Left colon (tissue), 2 donors: ENCODE results near the gene ELAVL1. TPM values are rescaled to one million over a fixed set of nuclear protein-coding genes. Genes with fewer than 3 reads are reported as not detected.
"Not testable (repeated sequence)": the region's sequence is repeated elsewhere in the genome, so short reads cannot be mapped to it uniquely, and the experiment has no call there.

ENCODE experiments used
- ATAC-seq: fragments of 200-7000 bp; cut with Tn5 transposase; one replicate; pipeline ENCODE4 v1.9.1; 2020; ENCODE audit warnings: mild to moderate bottlenecking, moderate library complexity
- DNase-seq, 2 donors: peaks; one replicate each; pipeline ENCODE4 v3.0.0-alpha.2; 2020
- intact Hi-C, 2 donors: fragments of 100-400 bp; cut with DNase I in 1 of 2; cut with micrococcal nuclease in 1 of 2; formaldehyde crosslinking; loops; one replicate each; pipeline versions ENCODE4 v1.11.2 to v1.14.0; 2022; cut with DNase I, micrococcal nuclease
- total RNA-seq, 2 donors: library from RNA; stranded (reverse); fragmentation: NEBNext Ultra II Directional; extraction: Animal tissue kit (Norgen Biotek cat#: 25700); gene quantifications; one replicate each; pipeline ENCODE4 v1.2.1, GENCODE V29; 2021
- donor health status: DM: no; HTN: no; CAD: no.
- donor health status: DM: yes; HTN: yes; CAD: no.

Gene ELAVL1
- total RNA-seq, 2 donors from 2014 or later = 49.2 to 61.4 TPM

DNA sequence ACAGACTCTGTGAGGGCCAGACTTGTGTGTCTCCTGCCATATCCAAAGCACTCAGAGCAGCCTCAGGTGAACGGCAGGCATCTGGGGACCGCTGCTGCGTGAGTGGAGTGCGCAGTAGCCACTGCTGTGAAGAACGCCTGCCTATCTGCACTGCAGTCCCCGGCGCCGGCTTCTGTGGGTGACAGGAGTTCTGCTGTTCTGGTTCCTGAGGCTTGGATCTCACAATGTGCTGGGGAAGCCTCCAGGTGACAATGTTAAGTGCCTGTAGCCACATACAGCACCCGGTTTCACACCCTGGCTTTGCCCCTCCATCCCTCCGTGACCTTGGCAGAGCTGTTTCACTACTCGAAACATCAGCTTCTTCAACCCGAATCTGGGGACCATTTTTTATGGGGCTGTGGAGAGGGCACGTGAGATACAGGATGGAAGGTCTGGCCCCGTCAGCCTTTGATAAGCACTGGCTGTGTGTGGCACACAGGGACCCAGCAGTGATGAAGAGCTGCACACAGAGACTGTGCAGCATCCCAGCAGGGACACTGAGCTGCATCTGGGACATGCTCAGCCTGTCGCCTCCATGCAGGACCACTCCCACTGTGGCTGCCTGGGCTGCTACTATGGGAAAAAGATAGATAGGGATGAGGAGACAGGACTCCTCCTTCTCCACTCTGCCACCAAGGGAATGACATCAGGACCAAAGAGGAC lies 28.3 kb downstream of the ELAVL1 start:
- DNase-seq (no peak), ATAC-seq (no peak)
- intact Hi-C loops = no loop called here

DNA sequence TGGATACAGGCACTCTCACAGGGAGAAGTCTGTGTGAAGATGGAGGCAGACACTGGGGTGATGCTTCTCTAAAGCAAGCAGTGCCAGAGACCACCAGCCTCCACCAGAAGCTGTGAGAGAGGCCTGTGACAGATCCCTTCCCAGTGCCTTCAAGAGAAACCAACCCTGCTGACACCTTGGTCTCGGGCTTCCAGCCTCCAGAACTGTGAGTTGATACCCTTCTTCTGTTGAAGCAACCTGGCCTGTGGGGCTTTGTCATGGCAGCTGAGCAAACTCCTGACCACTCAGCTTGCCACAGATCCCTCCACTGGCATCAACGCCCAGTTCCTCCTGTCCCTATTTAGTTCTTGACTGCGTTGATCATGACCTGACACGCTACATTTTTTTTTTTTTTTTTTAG lies 29.0 kb downstream of the ELAVL1 start:
- no peak for ATAC-seq
- intact Hi-C loops = no loop called here
- no peak for DNase-seq

DNA sequence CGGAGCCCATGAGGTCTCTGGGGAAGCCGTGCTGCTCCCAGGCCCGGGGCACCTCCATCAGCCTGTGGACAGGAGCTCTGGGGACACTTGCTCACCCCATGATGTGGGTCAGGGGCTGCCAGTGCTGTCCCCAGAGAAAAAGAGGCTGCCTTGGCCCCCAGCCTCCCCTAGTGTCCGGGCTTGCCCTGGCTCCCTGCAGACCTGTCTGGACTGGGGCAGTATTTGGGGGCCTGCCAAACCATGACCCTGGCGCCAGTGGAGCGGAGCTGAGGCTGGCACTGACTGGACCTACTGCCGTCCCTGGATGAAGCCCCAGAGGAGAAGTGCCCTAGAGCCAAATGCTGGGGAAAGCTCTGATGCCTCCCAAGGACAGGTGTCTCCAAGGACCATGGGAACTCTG lies 30.4 kb downstream of the ELAVL1 start:
- intact Hi-C loops = no loop called here
- no peak for ATAC-seq
- no peak for DNase-seq

DNA sequence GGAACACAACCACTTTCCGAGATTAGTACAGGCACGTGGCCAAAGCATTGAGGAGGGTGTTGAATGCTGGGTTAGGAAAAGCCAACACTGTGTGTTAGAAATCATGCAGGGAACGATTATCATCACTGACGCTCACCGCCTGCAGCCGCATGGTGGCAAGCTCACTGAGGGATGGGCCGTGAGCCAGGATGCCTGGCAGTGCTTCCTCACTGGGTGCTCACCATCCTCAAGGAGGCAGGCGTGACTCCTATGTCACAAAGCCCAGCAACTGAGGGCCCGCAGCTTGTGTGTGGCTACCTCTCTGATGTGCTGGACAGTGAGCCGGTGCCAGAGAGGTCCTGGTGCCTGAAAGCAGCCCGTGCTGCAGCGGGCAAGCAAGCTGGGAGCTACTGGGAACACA lies 31.6 kb downstream of the ELAVL1 start:
- ATAC-seq = no peak

DNA sequence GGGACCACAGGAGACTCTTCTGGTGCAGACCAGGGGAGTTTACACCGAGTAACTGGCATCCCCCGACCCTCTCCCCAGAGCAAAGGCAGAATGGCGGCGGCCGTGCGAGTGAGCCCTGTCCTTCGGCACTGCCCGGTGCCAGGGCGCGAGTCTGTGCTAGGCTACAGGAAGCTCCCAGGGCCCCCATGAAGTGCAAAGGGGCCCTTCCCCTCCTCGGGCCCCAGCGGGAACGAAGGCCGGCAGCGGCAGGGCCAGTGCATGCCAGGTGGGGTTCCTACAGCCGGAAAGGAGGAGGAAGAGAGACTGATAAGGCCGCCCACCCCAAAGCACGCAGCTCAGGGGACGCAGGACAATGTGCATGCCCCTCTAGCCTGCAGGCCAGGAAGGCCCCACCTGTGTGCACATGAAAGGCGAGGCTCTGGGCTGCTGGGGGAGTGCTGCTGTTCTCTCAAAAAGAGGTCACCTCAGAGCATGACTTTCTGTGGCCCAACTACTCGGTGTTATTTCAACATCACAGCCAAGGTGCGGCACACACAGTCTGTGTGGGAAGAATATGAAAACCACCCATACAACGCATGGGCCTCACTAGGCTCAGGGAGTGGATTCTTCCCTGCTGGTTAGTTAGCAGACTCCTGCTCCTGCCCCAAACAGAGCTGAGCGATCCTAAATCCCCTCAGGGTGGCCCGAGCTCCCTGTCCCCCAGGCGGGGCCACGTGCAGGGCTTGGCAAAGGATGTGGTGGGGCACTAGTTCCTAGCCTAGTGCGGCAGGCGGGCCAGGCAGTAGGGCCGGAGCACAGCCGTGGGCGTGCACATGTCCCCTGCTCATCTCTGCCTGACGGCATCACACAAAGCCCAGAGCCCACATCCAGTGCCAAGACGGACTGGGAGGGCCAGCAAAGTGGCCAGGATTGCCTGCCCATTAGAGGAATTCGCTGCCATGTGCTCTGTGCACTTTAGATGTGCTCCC lies 33.6 kb downstream of the ELAVL1 start:
- intact Hi-C loops = no loop called here
- no peak for DNase-seq
- peak; percentile 5 for ATAC-seq

More for the DNA sequence above, 31.6 kb downstream of the ELAVL1 start:
- no peak for DNase-seq
- intact Hi-C loops = no loop called here

DNA sequence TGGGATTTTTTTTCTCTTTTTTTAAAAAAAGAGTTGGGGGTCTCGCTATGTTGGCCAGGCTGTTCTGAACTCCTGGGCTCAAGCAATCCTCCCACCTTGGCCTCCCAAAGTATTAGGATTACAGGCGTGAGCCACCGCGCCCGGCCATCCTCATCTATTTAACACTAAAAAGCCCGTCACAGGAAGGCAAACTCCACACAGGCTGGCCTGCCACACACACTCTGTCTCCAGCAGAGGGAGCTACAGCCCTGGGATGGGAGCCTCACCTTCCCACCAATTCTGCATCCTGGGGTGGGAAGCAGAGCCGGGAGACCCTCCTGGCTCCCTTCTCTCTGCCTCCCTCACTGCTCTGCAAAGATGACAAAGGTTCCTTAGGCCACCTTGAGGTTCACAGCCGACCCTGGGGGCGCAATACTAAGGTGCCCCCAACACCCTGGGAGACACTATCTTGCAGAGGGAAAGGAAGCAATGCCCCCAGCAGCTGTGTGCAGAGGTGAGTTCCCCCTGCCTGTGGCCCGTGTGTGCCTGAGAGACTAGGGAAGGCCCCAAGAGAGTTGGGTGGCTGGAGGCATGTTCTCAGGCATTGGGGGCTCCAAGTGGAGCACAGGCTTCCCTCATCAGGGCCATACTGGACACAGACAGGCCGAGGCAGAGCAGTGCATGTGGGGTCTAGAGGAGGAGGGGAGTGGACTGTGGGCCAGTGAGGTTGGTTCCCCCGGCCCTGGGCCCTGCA lies 34.6 kb downstream of the ELAVL1 start:
- DNase-seq = peak in 1 of 2 donors; percentile 24
- intact Hi-C loops = no loop called here
- ATAC-seq = peak; percentile 62

DNA sequence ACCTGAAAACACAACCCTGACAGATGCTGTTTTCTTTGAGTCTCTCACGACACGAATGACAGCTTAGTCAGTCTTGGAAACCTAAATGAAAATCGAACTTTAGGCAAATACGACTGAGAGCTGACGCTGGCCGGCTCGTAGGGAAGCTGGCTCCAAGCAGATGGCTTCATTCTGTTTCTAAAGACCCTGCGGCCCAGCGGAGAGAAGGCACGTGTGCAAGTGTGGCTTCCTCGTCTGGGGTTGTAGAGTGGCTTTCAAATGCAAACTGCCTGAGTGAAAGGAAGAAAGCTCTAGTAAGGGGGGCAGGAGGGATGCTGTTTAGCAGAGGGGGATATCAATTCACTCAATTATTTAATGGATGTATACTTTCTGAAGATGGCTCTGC lies 35.9 kb downstream of the ELAVL1 start:
- DNase-seq (no peak), ATAC-seq (no peak)
- intact Hi-C loops = no loop called here

DNA sequence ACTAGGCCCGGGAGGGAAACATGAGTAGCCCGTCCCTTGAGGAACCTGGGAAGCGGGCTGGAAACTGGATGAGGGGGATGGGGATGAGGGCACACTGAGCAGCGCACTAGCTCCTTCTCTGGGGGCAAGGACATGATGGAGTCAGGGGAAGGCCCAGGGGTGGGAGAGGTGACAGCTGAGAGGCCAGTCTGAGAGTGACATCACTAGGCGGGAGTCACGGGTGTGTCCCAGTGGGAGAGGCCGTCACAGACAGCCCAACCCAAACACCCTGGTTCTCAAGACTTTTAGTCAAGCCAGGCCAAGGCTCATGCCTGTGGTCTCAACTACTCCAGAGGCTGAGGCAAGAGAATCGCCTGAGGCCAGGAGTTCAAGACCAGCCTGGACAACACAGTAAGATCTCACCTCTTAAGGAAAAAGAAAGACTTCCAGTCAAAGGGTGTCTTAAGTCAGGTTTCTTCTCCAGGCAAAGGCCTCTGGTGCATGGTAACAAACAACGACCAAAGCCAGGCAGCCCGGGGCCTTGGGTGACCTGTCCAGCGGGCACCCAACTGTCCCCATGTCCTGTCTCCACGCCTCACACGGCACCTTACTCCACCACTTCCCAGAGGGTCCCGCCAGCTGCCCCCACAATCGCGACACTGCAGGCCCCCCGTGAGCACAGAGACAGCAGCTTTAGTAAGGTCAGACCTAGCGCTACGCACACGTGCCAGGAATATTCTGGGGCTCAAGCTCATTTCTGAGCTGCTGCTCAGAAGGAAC lies 36.5 kb downstream of the ELAVL1 start:
- ATAC-seq (peak; percentile 22), DNase-seq (no peak)
- intact Hi-C loops = no loop called here

DNA sequence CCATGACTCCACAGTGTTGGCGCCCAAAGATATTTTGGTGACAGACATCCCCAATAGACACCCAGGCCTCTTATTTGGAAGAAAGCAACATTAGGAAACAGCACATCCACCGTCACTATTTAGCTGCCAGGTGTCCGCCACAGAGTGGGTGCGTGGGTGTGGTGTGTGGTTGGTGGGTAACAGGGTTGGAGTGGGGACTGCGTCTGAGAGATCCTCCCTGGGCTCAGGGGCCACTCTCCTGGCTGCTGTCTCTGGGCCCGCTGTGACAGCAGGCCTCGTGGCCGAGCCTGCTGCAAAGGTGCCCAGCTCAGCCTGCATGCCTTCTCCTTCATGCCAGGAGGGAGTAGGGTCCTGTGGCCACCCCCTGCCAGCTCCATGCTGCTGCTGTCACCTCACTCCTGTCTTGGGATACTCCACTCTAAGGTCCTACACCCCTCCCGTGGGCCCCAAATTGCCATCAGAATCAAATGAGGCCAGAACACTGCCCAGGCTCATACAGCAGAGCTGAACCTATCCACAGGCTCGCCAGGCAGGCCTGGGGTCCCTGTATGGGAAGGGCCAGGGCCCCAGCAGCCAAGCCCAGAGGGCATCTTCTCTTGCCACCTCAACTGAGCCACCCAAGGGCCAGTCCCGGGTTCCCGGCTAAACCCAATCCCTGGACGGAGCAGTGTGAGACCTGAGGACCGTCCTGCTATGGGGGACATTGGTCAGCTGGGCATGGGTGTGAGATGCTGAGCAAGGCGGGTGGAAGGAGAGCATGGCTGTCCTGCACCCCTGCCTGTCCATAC lies 37.2 kb downstream of the ELAVL1 start:
- intact Hi-C loops = no loop called here
- DNase-seq = no peak
- no peak for ATAC-seq

DNA sequence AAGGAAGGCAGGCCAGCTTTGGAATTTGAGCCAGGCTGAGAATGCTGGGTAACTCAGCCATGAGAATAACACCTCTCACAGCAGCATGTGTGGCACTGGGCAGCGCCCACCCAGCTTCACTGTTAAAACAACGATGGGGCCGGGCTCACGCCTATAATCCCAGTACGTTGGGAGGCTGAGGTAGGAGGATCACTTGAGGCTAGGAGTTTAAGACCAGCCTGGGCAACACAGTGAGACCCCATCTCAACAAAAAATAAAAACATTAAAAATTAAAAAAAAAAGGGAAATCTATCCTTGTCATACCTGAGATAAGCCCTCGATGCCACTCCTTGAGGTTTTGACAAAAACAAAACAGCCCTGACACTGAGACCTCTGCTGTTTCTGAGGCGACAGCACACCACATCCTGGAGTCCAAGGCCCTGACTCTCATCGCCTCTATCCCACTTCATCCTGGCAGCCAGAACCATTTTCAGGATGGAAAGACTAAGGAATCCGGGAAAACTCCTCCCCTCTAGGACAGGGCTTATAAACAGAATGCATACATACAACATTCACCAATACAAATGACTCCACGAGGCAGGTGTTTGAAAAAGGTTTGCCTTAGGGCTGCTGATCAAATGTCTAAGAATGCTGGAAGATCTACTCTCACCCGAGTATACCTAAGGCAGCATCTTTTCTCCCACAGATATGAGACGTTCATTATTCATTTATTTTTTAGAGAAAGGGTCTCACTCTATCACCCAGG lies 39.3 kb downstream of the ELAVL1 start:
- DNase-seq (no peak), ATAC-seq (no peak)
- intact Hi-C loops = no loop called here

DNA sequence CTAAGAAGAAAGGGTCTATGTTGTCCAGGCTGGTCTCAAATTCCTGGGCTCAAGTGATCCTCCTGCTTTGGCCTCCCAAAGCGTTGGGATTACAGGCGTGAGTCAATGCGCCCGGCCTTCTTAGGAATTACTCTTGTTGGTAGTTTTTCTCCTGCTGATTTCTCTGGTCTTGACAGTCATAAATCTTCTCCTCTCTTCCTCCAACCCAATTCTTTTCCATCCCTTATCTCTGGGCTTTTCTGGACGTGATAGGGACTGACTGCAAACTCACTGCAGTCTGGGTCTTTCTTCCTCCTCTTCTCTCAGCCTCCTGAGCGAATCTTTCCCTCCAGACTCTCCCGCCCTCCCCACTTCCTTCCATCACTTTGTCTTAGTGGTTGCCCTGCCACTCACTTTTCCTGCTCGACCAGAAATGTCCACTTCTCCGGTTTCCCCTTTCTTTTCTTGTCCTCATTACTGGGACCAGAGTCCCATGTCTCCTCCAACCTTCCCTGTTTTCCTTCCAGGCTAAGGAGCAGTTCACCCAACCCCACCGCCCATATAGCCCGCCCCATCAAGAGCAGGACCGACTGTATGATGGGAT lies 40.1 kb downstream of the ELAVL1 start:
- ATAC-seq = no peak
- no peak for DNase-seq
- intact Hi-C loops = no loop called here

DNA sequence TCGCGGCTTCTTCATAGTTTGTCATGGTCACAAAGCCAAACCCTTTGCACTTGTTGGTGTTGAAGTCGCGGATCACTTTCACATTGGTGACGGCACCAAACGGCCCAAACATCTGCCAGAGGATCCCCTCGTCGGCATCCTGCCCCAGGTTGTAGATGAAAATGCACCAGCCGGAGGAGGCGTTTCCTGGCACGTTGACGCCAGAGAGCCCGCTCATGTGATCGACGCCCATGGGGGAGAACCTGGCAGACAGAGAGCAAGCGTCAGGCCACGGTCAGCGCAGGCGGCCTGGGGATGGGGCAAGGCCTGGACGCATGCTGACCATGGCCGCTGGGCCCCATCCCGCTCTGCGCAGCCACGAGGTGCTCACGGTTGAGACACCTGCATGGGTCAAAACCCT lies 41.9 kb downstream of the ELAVL1 start:
- ATAC-seq = no peak
- intact Hi-C loops = no loop called here

DNA sequence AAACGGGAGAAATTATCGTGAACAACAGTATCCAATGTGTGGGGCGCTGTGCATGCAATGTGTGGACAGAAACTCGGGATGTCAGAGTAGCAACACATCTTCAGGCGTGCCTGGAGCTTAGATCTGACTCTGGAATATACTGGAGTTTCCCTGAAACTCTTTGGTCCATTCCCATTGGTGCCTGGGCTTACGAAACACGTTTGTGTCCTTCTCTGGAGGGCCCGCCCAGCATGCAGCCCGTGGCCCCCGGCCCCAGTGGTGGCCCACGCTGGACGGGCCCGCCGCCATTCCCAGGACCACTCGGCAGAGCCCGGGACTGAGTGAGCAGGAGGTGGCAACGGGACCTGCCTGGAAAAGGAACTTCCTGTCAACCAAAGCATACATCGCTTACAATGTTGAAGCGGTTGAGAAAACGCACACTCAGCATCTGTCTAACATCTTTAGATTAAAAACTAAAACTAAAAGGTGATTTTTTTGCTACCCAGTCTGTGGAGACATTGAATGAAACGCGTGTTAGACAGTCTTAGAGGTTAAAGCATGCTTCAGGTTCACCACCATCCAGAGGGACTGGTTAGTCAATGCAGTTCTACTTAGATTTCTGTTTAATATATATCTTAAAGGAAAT lies 42.7 kb downstream of the ELAVL1 start:
- intact Hi-C loops = no loop called here
- ATAC-seq (no peak), DNase-seq (no peak)

More for the DNA sequence above, 41.9 kb downstream of the ELAVL1 start:
- DNase-seq = no peak

DNA sequence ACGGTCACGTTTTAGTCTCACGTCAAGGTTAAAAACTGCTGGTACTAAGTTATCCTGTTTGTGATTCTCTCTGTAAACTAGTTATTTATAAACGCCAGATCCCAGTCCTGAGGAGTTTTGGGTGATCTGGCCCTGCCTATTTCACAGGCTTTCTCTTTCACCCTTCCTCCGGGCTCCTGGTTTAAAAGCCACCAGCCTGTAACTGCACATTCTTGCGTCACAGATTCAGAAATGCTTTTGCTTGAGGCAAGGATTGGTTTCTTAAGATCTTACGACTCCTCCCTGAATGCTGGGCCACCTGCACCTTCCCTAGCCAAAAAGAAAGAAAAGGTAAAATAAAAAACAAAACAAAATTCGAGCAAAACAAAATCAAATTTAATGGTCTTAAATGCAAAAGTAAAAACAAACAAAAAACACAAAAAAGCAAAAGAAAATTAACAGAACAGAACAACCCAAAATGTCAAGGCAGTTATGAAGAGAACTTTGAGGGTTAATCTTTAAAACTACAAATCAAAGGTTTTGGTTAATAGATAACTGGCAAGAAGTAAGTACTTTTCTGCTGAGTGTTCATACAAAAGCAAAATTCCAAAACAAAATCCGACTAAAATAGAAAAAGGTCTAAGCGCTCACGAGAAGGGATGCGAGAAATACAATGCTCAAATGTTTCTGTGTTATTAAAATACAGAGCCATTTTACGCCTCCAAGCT lies 43.4 kb downstream of the ELAVL1 start:
- DNase-seq (no peak), ATAC-seq (no peak)
- intact Hi-C loops = no loop called here

DNA sequence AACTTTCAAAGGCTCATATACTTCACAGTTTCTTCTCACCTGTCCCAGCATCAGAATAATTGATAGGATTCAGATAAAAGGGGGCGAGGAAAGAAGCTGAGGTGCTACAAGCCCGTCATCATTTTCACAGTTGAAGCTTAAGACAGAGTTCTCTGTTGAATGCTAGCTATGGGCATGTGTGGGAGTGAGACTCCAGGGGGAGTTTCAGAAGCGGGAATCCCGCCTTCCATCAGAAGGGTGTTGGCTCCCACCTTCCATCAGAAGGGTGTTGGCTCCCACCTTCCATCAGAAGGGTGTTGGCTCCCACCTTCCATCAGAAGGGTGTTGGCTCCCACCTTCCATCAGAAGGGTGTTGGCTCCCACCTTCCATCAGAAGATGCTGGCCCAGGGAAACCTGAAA lies 44.4 kb downstream of the ELAVL1 start:
- DNase-seq, ATAC-seq, intact Hi-C loops: not testable (repeated sequence)

DNA sequence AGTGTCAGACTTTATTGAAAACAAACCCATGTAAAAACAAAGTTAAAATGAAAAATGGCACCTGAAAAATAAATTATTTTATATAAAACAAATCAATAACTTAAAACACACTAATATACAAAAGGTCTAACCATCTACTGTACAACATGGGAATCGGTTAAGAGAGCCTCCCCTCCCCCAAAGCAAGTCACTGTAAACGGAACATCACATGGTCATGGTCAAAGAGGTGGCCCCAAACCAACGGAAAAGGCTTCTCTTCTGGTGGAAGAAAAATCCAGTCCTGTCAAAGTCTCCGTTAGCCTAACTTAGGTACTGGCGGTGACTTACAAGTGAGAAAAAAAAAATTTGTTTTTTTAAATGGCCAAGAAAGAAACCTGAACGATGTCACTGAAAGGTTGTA lies 46.2 kb downstream of the ELAVL1 start:
- ATAC-seq = no peak
- DNase-seq = no peak
- intact Hi-C loops = no loop called here
